ENCODE data around the gene RAMP2.

- TF ChIP-seq CTCF (IDR thresholded peaks at IDR 0.05) (no peak), POLR2AphosphoS5 (IDR thresholded peaks at IDR 0.05) (peak in 1 of 3 donors; percentile 28), POLR2A (IDR thresholded peaks at IDR 0.05) (no peak)
These were observed 48.2 kb downstream of the RAMP2 start for GRCh38 chr17:42809250-42809649.
